ENCODE measurements around the gene ABCA1.
"Not testable (repeated sequence)": the region's sequence is repeated elsewhere in the genome, so short reads cannot be mapped to it uniquely, and the experiment has no call there.

The ABCA1 gene

GRCh38 chr9:104944356-104944755 is 16.4 kb upstream of the ABCA1 start:
- TF ChIP-seq CTCF (IDR thresholded peaks at IDR 0.05; ENCODE audit: low read depth, low read length): no peak
- no peak overlapping the region for H3K4me3 ChIP-seq (ENCODE audit: low read depth, low read length)

GRCh38 chr9:104941597-104941996 is 13.6 kb upstream of the ABCA1 start:
- H3K4me3 ChIP-seq (ENCODE audit: low read depth, low read length): no peak overlapping the region
- no peak for TF ChIP-seq CTCF (IDR thresholded peaks at IDR 0.05; ENCODE audit: low read depth, low read length)

- TF ChIP-seq CTCF (IDR thresholded peaks at IDR 0.05; ENCODE audit: low read depth, low read length): no peak
- H3K4me3 ChIP-seq (ENCODE audit: low read depth, low read length): no peak overlapping the region
Observed at GRCh38 chr9:104936291-104936690, 8.3 kb upstream of the ABCA1 start.

GRCh38 chr9:104935501-104935810 is 7.5 kb upstream of the ABCA1 start:
- not testable (repeated sequence) for H3K4me3 ChIP-seq (ENCODE audit: low read depth, low read length)

GRCh38 chr9:104934691-104935500 is 6.9 kb upstream of the ABCA1 start:
- no peak overlapping the region for H3K4me3 ChIP-seq (ENCODE audit: low read depth, low read length)
- TF ChIP-seq CTCF (IDR thresholded peaks at IDR 0.05; ENCODE audit: low read depth, low read length): no peak

- H3K4me3 ChIP-seq (ENCODE audit: low read depth, low read length): not testable (repeated sequence)
Observed at GRCh38 chr9:104933091-104933490, 5.1 kb upstream of the ABCA1 start.

- H3K4me3 ChIP-seq (ENCODE audit: low read depth, low read length): no peak overlapping the region
- no peak for TF ChIP-seq CTCF (IDR thresholded peaks at IDR 0.05; ENCODE audit: low read depth, low read length)
Observed at GRCh38 chr9:104931256-104931655, 3.3 kb upstream of the ABCA1 start.

GRCh38 chr9:104927216-104927911 is 591 bp downstream of the ABCA1 start:
- peak overlapping the region; percentile 95 for H3K4me3 ChIP-seq (ENCODE audit: low read depth, low read length)
- TF ChIP-seq CTCF (IDR thresholded peaks at IDR 0.05; ENCODE audit: low read depth, low read length): no peak
